OCI-LY1 (cell line): ENCODE data around the gene ZBTB20.

Source experiments
- CTCF ChIP-seq: fragments of 200-600 bp; sonication (generic), shearing (Covaris generic); IDR thresholded peaks from 2 replicates; pipeline ENCODE4 v1.5.1; 2017; ENCODE audit warnings: mild to moderate bottlenecking, antibody characterized with exemption, low read length, moderate library complexity, mixed read lengths
- EZH2 ChIP-seq: fragments of 200-600 bp; sonication (generic), shearing (Covaris generic); IDR thresholded peaks from 2 replicates; pipeline ENCODE4 v1.8.0; 2017; ENCODE audit warnings: borderline replicate concordance, mixed run types, mild to moderate bottlenecking, antibody characterized with exemption, low read length, moderate library complexity, mixed read lengths

GRCh38 chr3:114294940-114295480, 852.1 kb downstream of the ZBTB20 start:
- TF ChIP-seq CTCF, result no peak
- TF ChIP-seq EZH2, result no peak
